Measurements from ENCODE around the gene TMEM203. TPM values are rescaled to one million over a fixed set of nuclear protein-coding genes. Genes with fewer than 3 reads are reported as not detected.

TMEM203 gene
- total RNA-seq, 1 donor from 2014 or later = 33.0 TPM

GRCh38 chr9:137181680-137182079 is 23.8 kb downstream of the TMEM203 start:
- TF ChIP-seq, protein P1, sequence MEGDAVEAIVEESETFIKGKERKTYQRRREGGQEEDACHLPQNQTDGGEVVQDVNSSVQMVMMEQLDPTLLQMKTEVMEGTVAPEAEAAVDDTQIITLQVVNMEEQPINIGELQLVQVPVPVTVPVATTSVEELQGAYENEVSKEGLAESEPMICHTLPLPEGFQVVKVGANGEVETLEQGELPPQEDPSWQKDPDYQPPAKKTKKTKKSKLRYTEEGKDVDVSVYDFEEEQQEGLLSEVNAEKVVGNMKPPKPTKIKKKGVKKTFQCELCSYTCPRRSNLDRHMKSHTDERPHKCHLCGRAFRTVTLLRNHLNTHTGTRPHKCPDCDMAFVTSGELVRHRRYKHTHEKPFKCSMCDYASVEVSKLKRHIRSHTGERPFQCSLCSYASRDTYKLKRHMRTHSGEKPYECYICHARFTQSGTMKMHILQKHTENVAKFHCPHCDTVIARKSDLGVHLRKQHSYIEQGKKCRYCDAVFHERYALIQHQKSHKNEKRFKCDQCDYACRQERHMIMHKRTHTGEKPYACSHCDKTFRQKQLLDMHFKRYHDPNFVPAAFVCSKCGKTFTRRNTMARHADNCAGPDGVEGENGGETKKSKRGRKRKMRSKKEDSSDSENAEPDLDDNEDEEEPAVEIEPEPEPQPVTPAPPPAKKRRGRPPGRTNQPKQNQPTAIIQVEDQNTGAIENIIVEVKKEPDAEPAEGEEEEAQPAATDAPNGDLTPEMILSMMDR (IDR thresholded peaks at IDR 0.05; ENCODE audit: unreplicated experiment) = no peak
- H3K27ac Mint-ChIP-seq = no peak overlapping the region
- DNase-seq (ENCODE audit: low spot score in 2 of 2, unreplicated experiment in 2 of 2) = no peak
- H3K4me3 Mint-ChIP-seq = no peak overlapping the region
- no peaks in the 10 kb centered on the region for H3K9me3 Mint-ChIP-seq
- H3K36me3 Mint-ChIP-seq = peaks cover 11% of the 10 kb centered on the region
- no peaks in the 10 kb centered on the region for H3K27me3 Mint-ChIP-seq (ENCODE audit: low read depth)
- H3K4me1 Mint-ChIP-seq = peaks cover 2% of the 10 kb centered on the region

GRCh38 chr9:137180491-137180890 is 25.0 kb downstream of the TMEM203 start:
- Mint-ChIP-seq H3K9me3 (no peaks in the 10 kb centered on the region), H3K4me3 (no peak overlapping the region), H3K4me1 (no peaks in the 10 kb centered on the region), H3K27me3 (ENCODE audit: low read depth) (peaks cover 11% of the 10 kb centered on the region), H3K27ac (no peak overlapping the region), H3K36me3 (peaks cover 11% of the 10 kb centered on the region)
- DNase-seq (ENCODE audit: low spot score in 2 of 2, unreplicated experiment in 2 of 2) = no peak
- TF ChIP-seq, protein P1 (IDR thresholded peaks at IDR 0.05; ENCODE audit: unreplicated experiment) = no peak

GRCh38 chr9:137179761-137180160 is 25.7 kb downstream of the TMEM203 start:
- Mint-ChIP-seq H3K4me1 (no peaks in the 10 kb centered on the region), H3K4me3 (no peak overlapping the region), H3K27me3 (ENCODE audit: low read depth) (peaks cover 18% of the 10 kb centered on the region), H3K9me3 (no peaks in the 10 kb centered on the region), H3K27ac (no peak overlapping the region), H3K36me3 (peaks cover 11% of the 10 kb centered on the region)
- TF ChIP-seq, protein P1 (IDR thresholded peaks at IDR 0.05; ENCODE audit: unreplicated experiment) = no peak
- DNase-seq (ENCODE audit: low spot score in 2 of 2, unreplicated experiment in 2 of 2) = no peak

DNA sequence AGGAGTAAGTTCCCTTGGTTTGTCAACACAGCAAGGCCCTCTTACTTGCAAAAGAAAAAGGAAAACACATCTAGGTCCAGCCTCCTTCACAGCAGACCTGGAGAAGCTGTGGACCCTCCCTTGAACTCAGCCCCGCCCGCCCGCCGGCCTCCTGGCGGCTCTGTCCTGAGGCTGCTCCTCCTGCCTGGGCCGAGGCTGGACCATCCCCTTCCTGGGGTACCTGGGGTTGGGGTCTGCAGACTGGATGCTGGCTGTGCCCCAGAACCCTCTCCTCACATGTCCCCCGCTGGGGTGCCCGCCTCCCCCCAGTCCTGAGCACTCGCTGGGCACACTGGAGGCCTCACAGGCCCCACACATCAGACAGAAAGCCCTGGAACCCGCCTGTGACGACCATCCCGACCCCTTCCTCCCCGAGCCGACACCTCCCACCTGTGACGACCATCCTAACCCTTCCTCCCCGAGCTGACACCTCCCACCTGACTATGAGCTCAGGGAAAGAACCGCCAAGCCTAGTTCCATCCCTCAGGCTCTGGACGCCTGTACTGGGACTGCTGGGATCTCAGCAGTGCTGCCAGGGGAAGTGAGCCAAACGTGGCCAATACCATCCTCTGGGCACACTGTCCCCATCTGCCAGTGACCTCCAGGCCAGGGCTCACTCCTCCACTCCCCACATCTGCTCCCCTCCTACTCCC is 26.4 kb downstream of the TMEM203 start:
- no peak overlapping the region for H3K27ac Mint-ChIP-seq

DNA sequence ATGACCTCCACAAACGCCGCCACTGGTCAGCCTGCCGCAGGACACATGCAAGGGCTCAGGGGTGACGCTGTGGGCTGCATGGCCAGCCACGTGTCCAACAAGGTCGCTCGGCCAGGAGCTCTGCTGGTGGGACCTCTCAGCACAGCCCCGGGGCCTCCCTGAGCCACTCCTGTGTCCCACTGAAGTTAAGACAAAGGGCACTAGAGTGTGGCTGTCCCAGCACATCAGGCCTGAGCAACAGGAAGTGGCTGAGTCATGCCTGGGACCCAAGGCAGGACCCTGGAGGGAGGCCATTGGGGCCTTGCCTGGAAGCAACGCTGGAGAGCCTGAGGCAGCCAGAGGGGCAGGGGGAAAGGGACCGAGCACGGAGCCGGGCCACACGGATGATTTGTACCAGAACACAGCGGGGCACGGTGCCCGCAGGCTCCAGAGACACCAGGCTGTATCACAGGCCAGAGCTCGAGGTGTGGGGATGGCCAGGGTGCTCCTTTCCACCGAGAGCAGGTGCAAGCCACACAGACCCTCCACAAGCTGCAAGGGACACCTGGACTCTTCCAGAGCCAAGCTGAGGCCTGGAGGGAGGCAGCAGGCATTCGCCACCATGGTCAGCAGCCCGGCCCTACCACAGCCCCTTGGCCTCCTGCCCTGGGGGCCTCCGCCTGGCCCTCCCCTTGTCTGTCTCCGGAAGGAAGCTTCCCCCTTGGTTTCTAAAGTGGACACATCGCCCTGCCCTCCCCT is 27.1 kb downstream of the TMEM203 start:
- peaks cover 31% of the 10 kb centered on the region for H3K27me3 Mint-ChIP-seq (ENCODE audit: low read depth)
- TF ChIP-seq, protein P1 (IDR thresholded peaks at IDR 0.05; ENCODE audit: unreplicated experiment) = no peak
- H3K36me3 Mint-ChIP-seq = peaks cover 10% of the 10 kb centered on the region
- H3K4me3 Mint-ChIP-seq = no peak overlapping the region
- no peaks in the 10 kb centered on the region for H3K4me1 Mint-ChIP-seq
- no peak for DNase-seq (ENCODE audit: low spot score in 2 of 2, unreplicated experiment in 2 of 2)
- no peaks in the 10 kb centered on the region for H3K9me3 Mint-ChIP-seq
- no peak overlapping the region for H3K27ac Mint-ChIP-seq

More for the DNA sequence above, 26.4 kb downstream of the TMEM203 start:
- no peak for DNase-seq (ENCODE audit: low spot score in 2 of 2, unreplicated experiment in 2 of 2)
- Mint-ChIP-seq H3K36me3 (peaks cover 11% of the 10 kb centered on the region), H3K4me3 (no peak overlapping the region), H3K9me3 (no peaks in the 10 kb centered on the region), H3K4me1 (no peaks in the 10 kb centered on the region), H3K27me3 (ENCODE audit: low read depth) (peaks cover 24% of the 10 kb centered on the region)
- TF ChIP-seq, protein P1 (IDR thresholded peaks at IDR 0.05; ENCODE audit: unreplicated experiment) = no peak
